IPS-18c (cell line): ENCODE data around the gene IZUMO4.
A peak's percentile ranks its signal among the peaks of the same experiment; 100 is the strongest.

Source experiments
- H3K4me3 ChIP-seq: 2 replicates; pipeline ENCODE4 v1.7.0; 2013; ENCODE audit warnings: low read depth, mild to moderate bottlenecking, low read length, moderate library complexity; ENCODE audit not compliant: insufficient read depth
- H3K9me3 ChIP-seq: one replicate; pipeline ENCODE4 v1.6.1; 2013; ENCODE audit warnings: mild to moderate bottlenecking, low read length, moderate library complexity; ENCODE audit not compliant: control insufficient read depth, insufficient read depth

IZUMO4 gene

DNA sequence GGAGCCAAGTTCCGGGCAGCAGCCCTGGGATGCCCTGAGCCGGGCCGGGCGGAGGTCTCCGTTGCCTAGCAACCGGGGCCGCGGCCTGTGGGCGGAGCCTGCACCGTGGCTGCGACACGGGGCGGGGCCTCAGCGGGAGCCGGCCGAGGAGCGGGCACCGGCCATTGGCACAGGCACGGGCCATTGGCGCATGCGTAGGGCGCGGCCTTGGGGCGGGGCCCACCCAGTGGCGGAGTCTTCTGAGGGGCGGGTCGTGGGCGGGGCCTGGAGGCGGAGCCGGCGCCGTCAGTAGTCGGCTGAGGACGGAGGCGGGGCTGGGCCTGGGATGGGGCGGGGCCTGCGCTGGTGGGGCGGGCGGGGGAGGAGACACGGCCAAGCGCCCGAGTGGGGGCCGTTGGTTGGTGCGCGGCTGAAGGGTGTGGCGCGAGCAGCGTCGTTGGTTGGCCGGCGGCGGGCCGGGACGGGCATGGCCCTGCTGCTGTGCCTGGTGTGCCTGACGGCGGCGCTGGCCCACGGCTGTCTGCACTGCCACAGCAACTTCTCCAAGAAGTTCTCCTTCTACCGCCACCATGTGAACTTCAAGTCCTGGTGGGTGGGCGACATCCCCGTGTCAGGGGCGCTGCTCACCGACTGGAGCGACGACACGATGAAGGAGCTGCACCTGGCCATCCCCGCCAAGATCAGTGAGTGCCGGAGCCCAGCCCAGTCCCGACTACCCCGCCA lies at the start of gene IZUMO4:
IZUMO4 (plus strand) TSS at position 436 of the 723 bp plus-strand sequence; CDS start at position 467, 31 bp downstream.
- no peaks in the 10 kb centered on the region for H3K9me3 ChIP-seq
- H3K4me3 ChIP-seq, result peak within 1 kb of the TSS; percentile 79

DNA sequence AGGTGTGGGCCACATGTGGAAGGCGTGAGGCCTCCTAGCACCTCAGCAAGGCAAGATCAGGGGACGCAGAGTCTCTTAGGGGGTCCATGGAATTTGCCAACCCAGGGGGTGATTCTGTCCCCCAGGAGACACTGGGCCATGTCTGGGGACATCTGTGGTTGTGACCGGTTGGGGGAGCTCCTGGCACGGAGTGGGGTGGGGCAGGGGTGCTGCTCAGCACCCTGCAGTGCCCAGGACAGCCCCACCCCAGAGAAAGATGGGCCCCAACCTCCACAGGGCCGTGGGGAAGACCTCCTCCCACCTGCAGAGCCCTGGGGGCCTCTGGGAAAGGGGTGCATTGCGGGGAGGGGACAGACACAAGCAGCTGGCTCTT lies 49.7 kb upstream of the IZUMO4 start:
- Histone ChIP-seq H3K4me3 (no peak overlapping the region), H3K9me3 (no peaks in the 10 kb centered on the region)

GRCh38 chr19:2047449-2048103 lies 49.1 kb upstream of the IZUMO4 start:
- no peak overlapping the region for H3K4me3 ChIP-seq
- no peaks in the 10 kb centered on the region for H3K9me3 ChIP-seq

DNA sequence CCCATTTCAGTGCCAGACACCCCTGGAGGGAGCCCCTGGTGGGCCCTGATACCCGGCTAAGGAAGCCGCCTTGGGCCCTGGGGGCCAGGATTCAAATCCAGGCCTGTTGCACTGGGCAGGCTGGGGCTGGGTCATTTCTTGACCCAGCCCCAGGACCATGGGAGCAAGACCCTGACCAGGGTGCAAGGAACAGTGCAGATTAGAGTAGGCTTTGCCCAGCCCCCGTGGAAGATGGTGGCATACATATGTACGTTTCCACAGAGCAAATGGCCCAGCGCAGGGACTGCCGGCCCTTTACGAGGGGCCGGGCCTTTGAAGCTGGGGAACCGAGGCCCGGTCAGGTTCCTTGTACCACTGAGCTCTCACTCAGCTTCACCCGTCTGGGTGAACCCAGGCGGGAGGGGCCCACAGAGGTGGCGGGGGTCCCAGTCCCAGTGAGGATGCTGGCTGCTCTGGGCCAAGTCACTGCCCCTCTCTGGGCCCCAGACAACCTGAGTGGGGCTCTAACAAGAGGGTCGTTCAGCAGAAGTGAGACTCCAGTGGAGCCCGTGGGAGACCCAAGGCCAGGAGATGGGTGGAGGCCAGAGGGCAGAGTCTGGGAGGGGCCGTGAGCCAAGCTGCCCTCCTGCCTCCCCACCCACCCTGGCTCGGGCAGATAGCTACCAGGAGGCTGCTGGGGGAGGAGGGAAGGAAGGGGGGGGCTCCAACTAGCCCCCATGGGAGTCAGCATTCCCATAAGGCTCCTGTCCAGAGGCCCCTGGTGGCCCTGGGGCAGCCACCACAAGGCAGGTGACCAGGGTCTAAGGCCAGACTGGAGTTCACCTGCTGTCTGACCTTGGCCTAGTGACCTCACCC lies 48.4 kb upstream of the IZUMO4 start:
- H3K4me3 ChIP-seq, result no peak overlapping the region
- no peaks in the 10 kb centered on the region for H3K9me3 ChIP-seq

GRCh38 chr19:2048959-2049740 lies 47.6 kb upstream of the IZUMO4 start:
- peak overlapping the region; percentile 79; the same call in 1 of the 2 replicates for H3K4me3 ChIP-seq

GRCh38 chr19:2049741-2050348 lies 46.9 kb upstream of the IZUMO4 start:
- H3K4me3 ChIP-seq, result peak overlapping the region; percentile 79

More at GRCh38 chr19:2048959-2049740, 47.6 kb upstream of the IZUMO4 start:
- H3K9me3 ChIP-seq, result no peaks in the 10 kb centered on the region

DNA sequence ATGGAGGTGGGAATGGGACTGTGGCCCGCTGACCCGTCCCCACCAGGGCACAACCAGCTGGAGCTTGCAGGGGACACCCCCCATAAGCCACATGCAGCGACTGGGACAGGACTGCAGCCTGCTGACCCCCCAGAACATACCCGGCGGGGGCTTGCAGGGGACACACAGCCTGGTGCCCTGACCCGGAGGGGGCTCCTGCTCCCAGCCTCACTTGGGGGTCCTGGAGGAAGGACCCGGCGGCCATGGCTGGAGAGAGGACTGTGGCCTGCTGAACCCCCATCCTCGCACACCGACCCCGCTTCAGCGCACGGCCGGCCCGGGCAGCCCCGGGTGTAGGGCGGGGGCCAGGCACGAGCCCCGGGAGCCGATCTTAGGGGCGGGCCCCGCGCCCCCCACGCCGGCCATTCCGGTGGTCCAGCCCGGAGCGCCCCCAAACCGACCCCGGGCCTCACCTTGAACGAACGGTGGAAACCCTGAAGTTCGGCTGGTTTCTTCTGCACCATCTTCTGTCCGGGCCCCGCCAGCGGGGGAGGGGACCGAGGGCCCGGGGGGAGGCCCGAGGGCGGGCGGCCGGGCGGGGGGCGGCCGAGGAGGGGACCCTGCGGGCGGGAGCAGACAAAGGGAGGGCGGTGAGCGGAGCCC lies 46.2 kb upstream of the IZUMO4 start:
- H3K4me3 ChIP-seq, result peak overlapping the region; percentile 79

More at GRCh38 chr19:2049741-2050348, 46.9 kb upstream of the IZUMO4 start:
- no peaks in the 10 kb centered on the region for H3K9me3 ChIP-seq

GRCh38 chr19:2050991-2051772 lies 45.5 kb upstream of the IZUMO4 start, which contains the start of gene MKNK2:
TSS of gene MKNK2 (minus strand) at chr19:2051244. CDS start at chr19:2050851, 393 bp downstream.
- Histone ChIP-seq H3K4me3 (peak within 1 kb of the TSS; percentile 79), H3K9me3 (no peaks in the 10 kb centered on the region)

More for the DNA sequence above, 46.2 kb upstream of the IZUMO4 start:
- H3K9me3 ChIP-seq, result no peaks in the 10 kb centered on the region

GRCh38 chr19:2051773-2052704 lies 44.7 kb upstream of the IZUMO4 start:
- H3K9me3 ChIP-seq, result no peaks in the 10 kb centered on the region
- no peak overlapping the region for H3K4me3 ChIP-seq

DNA sequence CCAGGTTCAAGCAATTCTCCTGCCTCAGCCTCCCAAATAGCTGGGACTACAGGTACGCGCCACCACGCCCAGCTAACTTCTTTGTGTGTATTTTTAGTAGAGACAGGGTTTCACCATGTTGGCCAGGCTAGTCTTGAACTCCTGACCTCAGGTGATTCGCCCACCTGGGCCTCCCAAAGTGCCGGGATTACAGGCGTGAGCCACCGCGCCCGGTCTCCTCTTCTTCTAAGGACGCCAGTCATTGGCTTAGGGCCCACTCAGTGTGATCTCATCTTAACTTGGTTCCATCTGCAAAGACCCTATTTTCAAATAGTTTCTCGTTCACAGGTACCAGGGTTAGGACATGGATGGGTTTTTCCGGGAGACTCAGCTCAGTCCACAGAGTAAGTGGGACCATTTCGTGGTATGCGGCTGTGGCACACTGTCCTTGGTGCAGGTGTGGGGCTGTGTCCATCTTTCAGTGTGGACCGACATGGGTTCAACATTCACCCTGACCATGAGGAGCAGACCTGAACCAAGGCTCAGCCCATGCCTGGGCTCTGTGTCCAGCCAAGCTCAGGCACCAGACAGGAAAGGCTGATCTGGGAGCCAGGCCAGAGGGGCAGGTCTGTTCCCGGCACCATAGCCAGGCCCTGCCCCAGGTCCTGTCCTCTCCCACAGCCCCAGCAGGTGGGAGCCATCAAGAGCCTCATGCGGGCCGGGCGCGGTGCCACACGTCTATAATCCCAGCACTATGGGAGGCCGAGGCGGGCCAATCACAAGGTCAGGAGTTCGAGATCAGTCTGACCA lies 42.9 kb upstream of the IZUMO4 start:
- H3K4me3 ChIP-seq, result no peak overlapping the region
- no peaks in the 10 kb centered on the region for H3K9me3 ChIP-seq

- no peak overlapping the region for H3K4me3 ChIP-seq
These were observed 42.0 kb upstream of the IZUMO4 start for GRCh38 chr19:2054763-2055162.

GRCh38 chr19:2055931-2056836 lies 40.5 kb upstream of the IZUMO4 start:
- Histone ChIP-seq H3K9me3 (no peaks in the 10 kb centered on the region), H3K4me3 (no peak overlapping the region)

More at GRCh38 chr19:2054763-2055162, 42.0 kb upstream of the IZUMO4 start:
- no peaks in the 10 kb centered on the region for H3K9me3 ChIP-seq

DNA sequence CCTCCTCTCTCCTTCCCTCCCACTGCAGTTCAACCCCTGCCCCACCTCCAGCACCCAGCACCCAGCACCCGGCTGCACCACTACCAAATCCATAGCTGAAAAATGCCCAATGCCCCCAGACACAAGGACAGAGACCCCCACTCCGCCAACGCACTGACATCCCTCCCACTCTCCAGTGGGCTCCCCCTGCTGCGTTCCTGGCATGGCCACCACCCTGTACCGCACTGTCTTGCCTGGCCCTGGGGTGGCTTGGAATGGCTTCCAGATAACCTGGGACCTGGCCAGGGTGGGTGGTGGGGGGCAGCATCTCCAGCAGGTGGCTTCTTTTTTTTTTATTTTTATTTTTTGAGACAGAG lies 39.9 kb upstream of the IZUMO4 start:
- Histone ChIP-seq H3K4me3 (no peak overlapping the region), H3K9me3 (no peaks in the 10 kb centered on the region)
